Stimulated activated naive B cell treated with anti-CD40 and anti-IgM and Interleukin-4, amounts not matched to agents 10 μg/mL and 1 μg/mL and 100 μg/mL, for 72 hours (primary cell): ENCODE results near the gene TRPV2.
"Not testable (repeated sequence)": the region's sequence is repeated elsewhere in the genome, so short reads cannot be mapped to it uniquely, and the experiment has no call there.

Source experiments
- ATAC-seq, 2 donors: fragments of 150-1000 bp; cut with Tn5 transposase; replicated peaks; 2 replicates each; pipeline ENCODE4 v1.10.0; 2021; ENCODE audit warnings: moderate library complexity in 1 of 2
- DNase-seq: peaks from one replicate; pipeline ENCODE4 v3.0.0; 2021
- H3K27ac Mint-ChIP-seq: one replicate; pipeline ENCODE4 v1.8.0; 2022; ENCODE audit warnings: mild to moderate bottlenecking, mixed read lengths
- H3K27me3 Mint-ChIP-seq, 2 donors: one replicate each; pipeline ENCODE4 v1.8.0; 2022; ENCODE audit warnings: mixed read lengths in 2 of 2
- H3K36me3 Mint-ChIP-seq, 2 donors: one replicate each; pipeline ENCODE4 v1.8.0; 2022; ENCODE audit warnings: mixed read lengths in 2 of 2, mild to moderate bottlenecking in 1 of 2
- H3K4me1 Mint-ChIP-seq, 2 donors: one replicate each; pipeline ENCODE4 v1.8.0; 2022; ENCODE audit warnings: mixed read lengths in 2 of 2, mild to moderate bottlenecking in 1 of 2
- H3K4me3 Mint-ChIP-seq, 2 donors: one replicate each; pipeline ENCODE4 v1.8.0; 2022; ENCODE audit warnings: mild to moderate bottlenecking in 2 of 2, mixed read lengths in 2 of 2, moderate library complexity in 1 of 2
- H3K9me3 Mint-ChIP-seq, 2 donors: one replicate each; pipeline ENCODE4 v1.8.0; 2022; ENCODE audit warnings: mixed read lengths in 2 of 2, mild to moderate bottlenecking in 1 of 2

The TRPV2 gene

DNA sequence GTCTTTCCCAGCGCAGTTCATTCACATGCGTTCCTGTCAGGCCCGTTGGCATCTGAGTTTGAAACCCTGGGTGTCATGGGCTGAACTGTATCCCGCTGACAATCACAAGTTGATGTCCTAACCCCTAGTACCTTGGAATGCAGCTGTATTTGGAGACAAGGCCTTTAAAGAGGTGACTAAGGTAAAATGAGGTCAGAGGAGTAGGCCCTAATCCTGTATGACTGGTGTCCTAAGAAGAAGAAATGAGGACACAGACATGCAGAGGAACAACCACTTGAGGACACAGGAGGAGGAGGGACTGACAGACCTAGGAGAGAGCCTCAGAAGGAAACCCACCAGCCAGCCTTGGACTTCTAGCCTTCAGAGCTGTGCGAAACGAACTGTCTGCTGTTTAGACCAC lies 33.1 kb downstream of the TRPV2 start:
- Mint-ChIP-seq H3K27me3 (no peaks in the 10 kb centered on the region), H3K27ac (no peak overlapping the region), H3K4me1 (peaks cover 25 to 40% of the 10 kb centered on the region in 2 donors), H3K36me3 (peaks cover 50 to 76% of the 10 kb centered on the region in 2 donors), H3K4me3 (no peak overlapping the region), H3K9me3 (no peaks in the 10 kb centered on the region)
- ATAC-seq (no peak), DNase-seq (no peak)

DNA sequence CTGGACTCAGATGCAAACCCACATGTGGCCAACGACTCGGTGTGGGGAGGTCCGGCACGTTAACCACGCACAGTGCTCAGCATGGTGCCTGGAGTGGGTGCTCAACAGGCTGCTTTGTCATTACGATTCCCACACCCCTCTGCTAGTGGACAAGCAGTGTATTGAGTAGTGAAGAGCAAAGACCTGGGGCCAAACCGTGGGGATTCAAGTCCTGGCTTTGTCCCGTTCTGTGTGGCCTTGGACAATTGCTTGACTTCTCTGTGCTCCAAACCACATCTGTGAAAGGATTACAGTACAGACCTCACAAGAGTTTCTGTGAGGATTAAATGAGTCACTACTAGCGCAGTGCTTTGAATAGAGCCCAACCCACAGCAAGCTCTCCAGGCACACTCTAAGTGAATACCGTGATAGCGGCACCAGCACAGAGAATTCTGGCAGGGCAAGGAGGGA lies 33.8 kb downstream of the TRPV2 start:
- DNase-seq, result no peak
- H3K4me1 Mint-ChIP-seq, result peaks cover 24 to 34% of the 10 kb centered on the region in 2 donors
- H3K27me3 Mint-ChIP-seq, result no peaks in the 10 kb centered on the region
- no peak for ATAC-seq
- H3K9me3 Mint-ChIP-seq, result no peaks in the 10 kb centered on the region
- no peak overlapping the region for H3K27ac Mint-ChIP-seq
- peaks cover 46 to 76% of the 10 kb centered on the region in 2 donors for H3K36me3 Mint-ChIP-seq
- H3K4me3 Mint-ChIP-seq, result no peak overlapping the region

DNA sequence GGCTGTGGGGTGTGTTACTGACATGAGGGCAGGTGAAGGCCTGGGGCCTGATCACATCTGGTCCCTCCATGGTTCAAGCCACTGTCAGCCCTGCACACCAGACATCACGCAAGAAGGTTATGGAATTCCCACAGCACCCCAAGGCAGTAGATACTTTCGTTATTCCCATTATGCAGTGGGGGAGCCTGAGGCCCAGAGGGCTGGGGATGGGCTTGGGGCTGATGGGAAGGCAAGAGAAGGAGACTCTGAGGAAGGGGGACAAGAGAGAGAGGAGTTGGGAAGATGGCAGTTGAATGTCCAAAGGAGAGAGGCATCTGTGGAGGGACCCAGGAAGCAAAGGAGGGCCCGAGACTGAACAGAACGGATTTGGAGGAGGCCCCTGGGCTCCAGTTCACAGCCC lies 34.7 kb downstream of the TRPV2 start:
- peaks cover 48 to 72% of the 10 kb centered on the region in 2 donors for H3K36me3 Mint-ChIP-seq
- H3K4me3 Mint-ChIP-seq, result no peak overlapping the region
- H3K4me1 Mint-ChIP-seq, result peaks cover 21 to 31% of the 10 kb centered on the region in 2 donors
- ATAC-seq (no peak), DNase-seq (no peak)
- no peak overlapping the region for H3K27ac Mint-ChIP-seq
- no peaks in the 10 kb centered on the region for H3K27me3 Mint-ChIP-seq
- no peaks in the 10 kb centered on the region for H3K9me3 Mint-ChIP-seq

DNA sequence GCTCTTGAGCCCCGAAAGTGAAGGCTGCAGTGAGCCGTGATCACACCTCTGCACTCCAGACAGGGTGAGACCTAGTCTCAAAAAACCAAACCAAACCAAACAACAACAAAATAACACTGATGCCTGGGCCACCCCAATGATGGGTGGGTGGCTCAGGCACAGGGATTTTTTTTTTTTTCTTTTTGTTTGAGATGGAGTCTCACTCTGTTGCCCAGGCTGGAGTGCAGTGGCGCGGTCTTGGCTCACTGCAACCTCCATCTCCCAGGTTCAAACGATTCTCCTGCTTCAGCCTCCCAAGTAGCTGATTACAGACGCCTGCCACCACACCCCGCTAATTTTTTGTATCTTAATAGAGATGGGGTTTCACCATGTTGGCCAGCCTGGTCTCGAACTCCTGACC lies 36.9 kb downstream of the TRPV2 start:
- H3K27me3 Mint-ChIP-seq, ATAC-seq, H3K4me3 Mint-ChIP-seq, H3K9me3 Mint-ChIP-seq, DNase-seq, H3K27ac Mint-ChIP-seq: not testable (repeated sequence)
- Mint-ChIP-seq H3K36me3 (peaks cover 44 to 76% of the 10 kb centered on the region in 2 donors), H3K4me1 (peaks cover 17 to 21% of the 10 kb centered on the region in 2 donors)

DNA sequence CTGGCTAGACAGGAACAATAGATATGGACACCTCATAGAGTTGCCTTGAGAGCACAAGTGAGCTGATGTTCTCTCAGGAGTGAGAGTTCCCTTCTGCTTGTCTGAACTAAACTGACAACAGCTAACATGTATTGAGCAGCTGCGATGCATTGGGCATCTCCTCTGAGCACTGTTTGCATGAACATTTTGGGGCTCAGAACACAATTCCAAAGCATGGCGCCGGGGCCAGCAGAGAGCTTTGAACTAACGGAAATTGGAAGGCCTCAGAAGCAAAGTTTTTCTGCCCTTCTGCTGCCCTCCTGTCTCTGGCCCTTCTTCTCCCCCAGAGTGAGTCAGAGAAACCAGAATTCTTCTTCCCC lies 38.1 kb downstream of the TRPV2 start:
- Mint-ChIP-seq H3K36me3 (peaks cover 41 to 70% of the 10 kb centered on the region in 2 donors), H3K9me3 (no peaks in the 10 kb centered on the region), H3K4me3 (no peak overlapping the region), H3K27ac (no peak overlapping the region), H3K4me1 (peaks cover 14 to 21% of the 10 kb centered on the region in 2 donors), H3K27me3 (no peaks in the 10 kb centered on the region)
- ATAC-seq (no peak), DNase-seq (no peak)

DNA sequence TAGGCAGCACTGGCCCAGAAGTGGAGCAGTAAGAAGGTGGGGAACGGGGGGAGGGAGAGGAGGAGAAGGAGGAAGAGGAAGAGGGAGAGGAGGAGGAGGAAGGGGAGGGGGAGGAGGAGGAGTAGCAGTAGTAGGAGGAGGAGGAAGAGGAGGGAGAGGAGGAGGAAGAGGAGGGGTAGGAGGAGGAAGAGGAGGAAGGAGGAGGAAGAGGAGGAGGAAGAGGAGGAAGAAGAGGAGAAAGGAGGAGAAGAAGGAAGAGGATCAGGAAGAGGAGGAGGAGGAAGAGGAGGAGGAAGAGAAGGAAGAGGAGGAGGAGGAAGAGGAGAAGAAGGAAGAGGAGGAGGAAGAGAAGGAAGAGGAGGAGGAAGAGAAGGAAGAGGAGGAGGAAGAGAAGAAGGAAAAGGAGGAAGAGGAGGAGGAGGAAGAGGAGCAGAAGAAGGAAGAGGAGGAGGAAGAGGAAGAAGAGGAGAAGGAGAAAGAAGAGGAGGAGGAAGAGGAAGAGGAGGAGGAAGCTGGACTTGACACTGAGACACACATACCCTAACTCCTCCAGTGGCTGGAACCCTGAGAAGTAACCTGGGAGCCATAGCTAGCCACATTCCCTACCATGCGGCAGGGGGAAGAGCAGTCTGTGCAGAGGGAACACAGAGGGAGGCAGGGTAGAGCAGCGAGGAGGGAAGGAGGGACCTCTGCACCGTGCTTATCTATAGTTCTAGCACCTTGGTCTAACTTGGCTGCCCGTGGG lies 40.8 kb downstream of the TRPV2 start:
- DNase-seq, result no peak
- peaks cover 3 to 6% of the 10 kb centered on the region in 2 donors for H3K4me1 Mint-ChIP-seq
- peak overlapping the region in 1 of 2 donors; percentile 40 for H3K4me3 Mint-ChIP-seq
- no peaks in the 10 kb centered on the region for H3K27me3 Mint-ChIP-seq
- peaks cover 25 to 58% of the 10 kb centered on the region in 2 donors for H3K36me3 Mint-ChIP-seq
- H3K9me3 Mint-ChIP-seq, result no peaks in the 10 kb centered on the region
- H3K27ac Mint-ChIP-seq, result peak overlapping the region; percentile 25
- peak in 1 of 2 donors; percentile 16 for ATAC-seq

DNA sequence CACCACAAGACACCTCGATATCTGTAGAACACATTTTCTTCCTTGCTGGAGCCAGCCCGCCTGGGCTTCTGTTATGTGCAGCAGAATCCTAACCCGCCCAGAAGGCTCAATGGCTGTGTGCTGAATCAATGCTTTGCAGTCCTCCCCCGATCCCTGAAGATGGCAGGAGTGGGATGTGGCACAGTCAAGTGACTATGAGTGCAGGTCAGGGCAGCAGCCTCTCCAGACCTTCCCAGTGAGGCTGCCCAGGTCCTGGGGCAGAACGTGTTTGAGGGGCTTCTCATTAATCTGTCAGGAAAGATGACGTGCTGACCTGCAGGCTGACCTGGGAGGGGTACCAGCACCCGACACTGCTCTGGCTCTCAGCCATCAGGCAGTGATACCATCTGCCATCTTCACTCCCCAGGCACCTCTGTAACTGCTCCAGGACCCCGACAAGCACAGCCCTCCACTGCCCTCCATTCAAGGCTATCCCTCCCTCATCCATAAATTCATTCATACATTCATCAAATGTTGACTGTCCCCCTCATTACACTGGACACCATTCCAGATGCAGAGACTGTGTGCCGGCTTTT lies 41.5 kb downstream of the TRPV2 start:
- Mint-ChIP-seq H3K4me1 (peaks cover 3 to 5% of the 10 kb centered on the region in 2 donors), H3K9me3 (no peaks in the 10 kb centered on the region), H3K27me3 (no peaks in the 10 kb centered on the region), H3K4me3 (no peak overlapping the region), H3K36me3 (peaks cover 28 to 61% of the 10 kb centered on the region in 2 donors), H3K27ac (no peak overlapping the region)
- DNase-seq, result no peak
- peak in 1 of 2 donors; percentile 17 for ATAC-seq

DNA sequence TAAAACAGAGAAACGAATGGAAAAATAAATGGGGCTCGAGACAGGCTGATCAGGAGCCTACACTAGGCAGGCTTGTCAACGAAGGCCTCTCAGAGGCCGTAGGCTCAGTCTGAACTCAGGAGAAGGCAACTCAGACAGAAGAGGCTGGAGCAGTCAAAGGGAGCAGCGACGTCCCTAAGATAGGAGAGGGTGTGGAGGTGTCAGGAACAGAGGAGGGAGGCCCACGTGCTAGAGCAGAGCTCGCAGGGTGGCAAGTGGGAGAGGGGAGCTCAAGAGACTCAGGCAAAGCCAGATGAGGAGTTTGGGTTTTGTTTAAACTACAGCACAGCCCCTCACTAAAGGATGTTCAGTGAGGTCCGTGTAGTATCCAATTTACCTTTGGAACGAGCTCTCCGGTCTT lies 43.9 kb downstream of the TRPV2 start:
- H3K27ac Mint-ChIP-seq, result no peak overlapping the region
- peaks cover 0 to 2% of the 10 kb centered on the region in 2 donors for H3K4me1 Mint-ChIP-seq
- H3K27me3 Mint-ChIP-seq, result no peaks in the 10 kb centered on the region
- H3K4me3 Mint-ChIP-seq, result no peak overlapping the region
- no peak for ATAC-seq
- no peak for DNase-seq
- H3K36me3 Mint-ChIP-seq, result peaks cover 33 to 62% of the 10 kb centered on the region in 2 donors
- no peaks in the 10 kb centered on the region for H3K9me3 Mint-ChIP-seq

DNA sequence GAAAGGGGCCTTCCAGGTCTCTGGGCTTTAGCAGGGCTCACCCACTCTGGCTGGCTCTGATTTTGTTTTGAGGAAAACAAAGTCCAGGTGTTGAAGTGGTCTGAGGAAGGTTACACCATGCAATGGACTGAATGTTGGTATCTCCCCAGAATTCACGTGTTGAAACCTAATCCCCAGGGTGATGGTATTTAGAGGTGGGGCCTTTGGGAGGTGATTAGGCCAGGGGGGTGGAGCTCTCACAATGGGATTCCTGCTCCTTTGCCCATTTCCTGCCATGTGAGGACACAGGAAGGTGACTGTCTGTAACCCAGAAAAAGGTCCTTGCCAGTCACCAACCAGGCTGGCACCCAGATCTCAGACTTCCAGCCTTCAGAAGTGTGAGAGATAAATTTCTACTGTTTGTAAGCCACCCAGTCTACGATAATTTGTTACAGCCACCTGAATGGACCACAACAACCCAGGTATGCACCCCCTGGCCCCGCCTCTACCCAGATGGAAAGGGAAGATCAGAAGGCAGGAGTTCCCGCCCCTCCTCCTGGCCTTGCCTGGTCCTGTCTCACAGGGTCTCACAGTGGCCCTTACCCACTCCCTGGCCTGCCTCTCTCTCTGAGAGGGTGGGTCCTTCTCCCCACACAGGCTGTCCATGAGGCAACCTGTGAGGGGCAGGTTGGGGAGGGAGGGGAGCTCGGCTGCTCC lies 44.6 kb downstream of the TRPV2 start:
- H3K27me3 Mint-ChIP-seq, result no peaks in the 10 kb centered on the region
- H3K9me3 Mint-ChIP-seq, result no peaks in the 10 kb centered on the region
- H3K4me3 Mint-ChIP-seq, result no peak overlapping the region
- peaks cover 31 to 62% of the 10 kb centered on the region in 2 donors for H3K36me3 Mint-ChIP-seq
- DNase-seq (no peak), ATAC-seq (no peak)
- H3K4me1 Mint-ChIP-seq, result peaks cover 0 to 2% of the 10 kb centered on the region in 2 donors
- H3K27ac Mint-ChIP-seq, result no peak overlapping the region

DNA sequence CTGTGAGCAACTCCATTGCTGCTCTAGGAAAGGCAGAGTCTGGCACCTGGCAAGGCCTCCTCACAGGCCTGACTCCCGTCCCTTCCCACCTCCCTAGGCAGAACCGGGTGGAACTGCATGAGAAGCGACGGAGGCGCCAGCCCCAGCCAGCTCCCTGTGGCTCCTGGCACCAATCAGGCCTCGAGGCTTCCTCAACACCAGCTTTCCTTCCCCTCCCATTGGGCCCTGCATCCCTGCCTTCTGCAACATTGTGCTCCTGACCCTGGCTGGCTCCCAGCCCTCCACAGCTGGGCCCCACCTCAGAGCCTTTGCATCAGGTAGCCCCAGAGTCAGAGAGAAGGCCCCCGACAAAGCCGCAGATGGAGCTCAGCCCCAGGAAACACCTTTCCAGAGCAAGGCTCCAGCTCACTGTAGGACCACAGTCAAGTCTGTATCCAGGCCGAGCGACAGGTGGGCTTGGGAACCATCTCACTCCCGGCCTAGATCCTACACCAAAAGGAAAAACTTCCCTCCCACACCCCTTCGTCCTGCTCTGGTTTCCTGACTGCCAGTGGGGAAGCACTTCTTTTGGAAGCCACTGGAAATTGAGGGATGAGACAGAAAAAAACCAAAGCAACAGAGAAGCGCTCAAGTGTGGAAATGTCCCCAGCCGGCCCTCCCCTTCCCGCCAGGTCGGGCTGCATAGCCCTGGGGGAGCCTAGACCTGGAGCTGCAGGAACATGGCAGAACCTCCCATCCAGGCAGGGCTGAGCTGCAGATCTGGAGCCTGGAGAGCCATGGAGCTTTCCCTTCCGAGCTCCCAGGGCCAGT lies 45.6 kb downstream of the TRPV2 start:
- H3K27me3 Mint-ChIP-seq, result no peaks in the 10 kb centered on the region
- H3K9me3 Mint-ChIP-seq, result no peaks in the 10 kb centered on the region
- H3K36me3 Mint-ChIP-seq, result peaks cover 25 to 55% of the 10 kb centered on the region in 2 donors
- H3K4me3 Mint-ChIP-seq, result no peak overlapping the region
- peaks cover 0 to 2% of the 10 kb centered on the region in 2 donors for H3K4me1 Mint-ChIP-seq
- DNase-seq (no peak), ATAC-seq (no peak)
- no peak overlapping the region for H3K27ac Mint-ChIP-seq

DNA sequence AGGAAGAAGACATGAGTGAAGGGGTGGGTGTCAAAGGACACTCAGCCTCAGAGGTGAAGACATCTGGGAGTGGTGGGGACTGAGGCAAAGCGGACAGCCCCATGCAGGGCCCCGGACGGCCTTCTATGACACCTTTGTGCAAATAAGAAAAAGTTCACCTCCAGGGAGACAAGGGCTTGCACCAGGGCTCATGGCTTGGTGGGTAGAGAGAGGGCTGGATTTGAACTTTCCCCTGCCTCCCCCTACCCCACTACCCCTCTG lies 46.2 kb downstream of the TRPV2 start:
- no peaks in the 10 kb centered on the region for H3K9me3 Mint-ChIP-seq
- DNase-seq (no peak), ATAC-seq (no peak)
- H3K27me3 Mint-ChIP-seq, result no peaks in the 10 kb centered on the region
- peaks cover 25 to 50% of the 10 kb centered on the region in 2 donors for H3K36me3 Mint-ChIP-seq
- H3K4me1 Mint-ChIP-seq, result peaks cover 0 to 2% of the 10 kb centered on the region in 2 donors
- H3K4me3 Mint-ChIP-seq, result no peak overlapping the region
- no peak overlapping the region for H3K27ac Mint-ChIP-seq

DNA sequence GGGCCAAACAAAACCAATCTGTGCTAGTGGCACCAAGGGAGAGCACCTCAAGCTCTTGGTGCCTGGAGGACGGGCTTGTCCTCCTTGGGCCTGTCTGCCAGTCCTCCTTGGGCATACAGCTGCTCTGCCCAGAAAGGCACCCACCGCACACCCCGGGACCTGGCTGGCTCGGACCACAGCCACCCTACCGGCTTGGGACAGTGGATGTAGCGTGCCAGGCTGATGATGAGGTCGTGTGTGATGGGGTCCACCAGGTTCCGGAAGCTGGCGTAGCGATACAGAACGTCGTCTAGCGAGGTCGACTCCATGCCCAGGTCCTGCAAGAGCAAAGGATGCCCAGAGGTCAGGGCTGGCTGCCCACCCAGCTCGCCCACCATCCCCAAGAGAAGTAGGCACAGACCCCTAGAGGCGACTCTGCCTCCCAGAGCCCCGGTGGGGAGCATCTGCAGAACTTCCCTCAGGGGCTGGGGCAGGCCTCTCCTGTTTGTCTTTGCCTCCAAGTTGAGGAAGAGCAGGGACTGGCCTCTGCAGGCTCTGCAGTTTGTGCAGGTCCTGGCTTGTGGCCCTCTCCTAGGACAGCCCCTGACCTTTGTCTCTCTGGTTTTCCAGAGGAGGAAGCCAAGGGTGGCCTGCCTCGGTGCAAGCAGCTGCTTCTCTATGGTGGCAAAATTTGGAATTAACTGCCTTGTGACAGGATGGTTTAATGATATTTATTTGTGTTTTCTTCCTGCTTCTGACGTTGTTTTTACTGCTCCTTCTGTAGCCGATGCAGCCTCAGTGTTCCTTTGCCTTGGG lies 46.9 kb downstream of the TRPV2 start:
- DNase-seq, result no peak
- Mint-ChIP-seq H3K27me3 (no peaks in the 10 kb centered on the region), H3K36me3 (peaks cover 21 to 42% of the 10 kb centered on the region in 2 donors), H3K4me3 (no peak overlapping the region), H3K4me1 (peaks cover 0 to 2% of the 10 kb centered on the region in 2 donors), H3K27ac (no peak overlapping the region), H3K9me3 (no peaks in the 10 kb centered on the region)
- no peak for ATAC-seq

DNA sequence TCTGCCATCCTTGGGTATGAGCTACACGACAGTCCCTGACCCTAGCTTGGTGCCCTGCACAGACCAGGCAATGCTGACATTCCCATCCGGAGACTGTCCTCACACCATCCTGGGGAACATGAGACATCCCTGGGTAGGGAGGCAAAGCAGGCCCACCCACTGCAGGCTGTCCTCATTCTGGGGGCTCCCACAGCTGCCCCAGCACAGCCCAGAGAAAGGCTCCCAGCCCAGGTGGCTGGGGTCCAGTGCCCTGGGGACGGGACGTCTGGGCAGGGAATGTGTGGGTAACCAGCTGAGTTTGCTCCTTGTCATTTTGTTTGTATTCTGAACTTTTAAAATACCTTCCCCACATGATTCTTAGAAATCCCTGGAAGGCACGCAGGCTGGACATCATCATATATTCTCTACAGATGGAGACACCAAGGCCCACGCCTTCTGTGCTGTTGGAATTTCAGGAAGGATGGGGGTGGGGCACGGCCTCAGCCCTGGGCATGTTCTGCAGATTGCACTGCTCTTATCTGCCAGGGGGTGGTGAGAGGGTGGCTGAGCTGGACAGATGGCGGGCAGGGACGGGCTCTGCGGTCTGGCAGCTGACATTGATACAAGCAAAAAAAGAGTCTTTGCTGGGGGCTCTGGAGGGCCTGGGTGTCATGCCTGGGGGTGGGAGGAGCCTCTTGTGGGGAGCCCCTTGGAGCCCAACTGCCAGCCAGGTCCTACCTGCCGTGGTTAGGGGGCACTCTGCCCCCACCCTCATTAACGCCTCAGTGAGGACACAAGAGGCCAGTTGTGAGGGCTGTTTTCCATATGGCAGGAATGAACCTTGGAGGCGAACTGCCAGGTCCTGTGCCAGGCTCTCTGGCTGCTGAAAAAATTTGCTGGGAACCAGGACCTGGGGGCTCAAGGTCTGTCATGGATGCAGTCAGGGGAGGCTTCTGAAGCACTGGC lies 48.3 kb downstream of the TRPV2 start:
- Mint-ChIP-seq H3K4me3 (no peak overlapping the region), H3K27ac (no peak overlapping the region), H3K27me3 (no peaks in the 10 kb centered on the region), H3K4me1 (peaks cover 0 to 2% of the 10 kb centered on the region in 2 donors), H3K36me3 (peaks cover 19 to 44% of the 10 kb centered on the region in 2 donors), H3K9me3 (no peaks in the 10 kb centered on the region)
- ATAC-seq, result no peak
- DNase-seq, result no peak
